ENCODE data around the gene ZMIZ1.
A peak's percentile ranks its signal among the peaks of the same experiment; 100 is the strongest.

ZMIZ1 gene

DNA sequence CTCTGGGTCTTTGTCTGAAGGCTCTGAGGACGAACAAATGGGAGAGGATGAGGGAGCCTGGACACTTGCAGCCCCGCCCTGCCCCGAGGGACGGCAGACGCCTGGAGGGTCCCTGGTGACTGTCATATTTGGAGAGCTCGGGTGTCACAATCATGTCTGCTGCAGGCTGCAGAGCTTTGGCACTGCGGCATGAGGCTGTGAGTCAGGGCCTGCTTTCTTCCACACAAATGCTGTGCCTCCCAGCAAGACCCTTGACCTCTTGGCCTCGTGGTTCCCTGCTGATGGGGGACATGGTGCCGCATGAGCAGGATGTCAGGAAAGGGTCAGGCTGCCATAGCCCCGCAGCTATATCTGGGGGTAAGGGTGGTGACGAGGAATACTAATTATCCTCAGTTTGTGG lies 213.6 kb downstream of the ZMIZ1 start:
- TF ChIP-seq, protein P1, sequence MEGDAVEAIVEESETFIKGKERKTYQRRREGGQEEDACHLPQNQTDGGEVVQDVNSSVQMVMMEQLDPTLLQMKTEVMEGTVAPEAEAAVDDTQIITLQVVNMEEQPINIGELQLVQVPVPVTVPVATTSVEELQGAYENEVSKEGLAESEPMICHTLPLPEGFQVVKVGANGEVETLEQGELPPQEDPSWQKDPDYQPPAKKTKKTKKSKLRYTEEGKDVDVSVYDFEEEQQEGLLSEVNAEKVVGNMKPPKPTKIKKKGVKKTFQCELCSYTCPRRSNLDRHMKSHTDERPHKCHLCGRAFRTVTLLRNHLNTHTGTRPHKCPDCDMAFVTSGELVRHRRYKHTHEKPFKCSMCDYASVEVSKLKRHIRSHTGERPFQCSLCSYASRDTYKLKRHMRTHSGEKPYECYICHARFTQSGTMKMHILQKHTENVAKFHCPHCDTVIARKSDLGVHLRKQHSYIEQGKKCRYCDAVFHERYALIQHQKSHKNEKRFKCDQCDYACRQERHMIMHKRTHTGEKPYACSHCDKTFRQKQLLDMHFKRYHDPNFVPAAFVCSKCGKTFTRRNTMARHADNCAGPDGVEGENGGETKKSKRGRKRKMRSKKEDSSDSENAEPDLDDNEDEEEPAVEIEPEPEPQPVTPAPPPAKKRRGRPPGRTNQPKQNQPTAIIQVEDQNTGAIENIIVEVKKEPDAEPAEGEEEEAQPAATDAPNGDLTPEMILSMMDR (conservative IDR thresholded peaks at IDR 0.05; ENCODE audit: low read depth, low read length), result no peak
- H3K27me3 ChIP-seq (ENCODE audit: insufficient read depth, low read depth), result no peaks in the 10 kb centered on the region
- no peaks in the 10 kb centered on the region for H4K20me1 ChIP-seq (ENCODE audit: insufficient read depth)
- H3K4me1 ChIP-seq (ENCODE audit: low read depth, poor library complexity, severe bottlenecking), result peaks cover 64% of the 10 kb centered on the region
- no peak overlapping the region for H3K9ac ChIP-seq
- H3K27ac ChIP-seq, result peak overlapping the region; percentile 99; the same call in 1 of the 2 replicates
- H3K36me3 ChIP-seq (ENCODE audit: insufficient read depth), result no peaks in the 10 kb centered on the region
- H3K79me2 ChIP-seq (ENCODE audit: insufficient read depth, low read depth), result 0 out of 2 replicates have a peak, but pooled peaks cover 6% of the 10 kb centered on the region
- peak overlapping the region; percentile 71; the same call in 1 of the 2 replicates for H3K4me2 ChIP-seq
- H3K4me3 ChIP-seq (IDR thresholded peaks at IDR 0.05; ENCODE audit: insufficient read depth, low read depth, low read length), result no peak overlapping the region
- no peak overlapping the region for H2AFZ ChIP-seq (ENCODE audit: low read depth)

DNA sequence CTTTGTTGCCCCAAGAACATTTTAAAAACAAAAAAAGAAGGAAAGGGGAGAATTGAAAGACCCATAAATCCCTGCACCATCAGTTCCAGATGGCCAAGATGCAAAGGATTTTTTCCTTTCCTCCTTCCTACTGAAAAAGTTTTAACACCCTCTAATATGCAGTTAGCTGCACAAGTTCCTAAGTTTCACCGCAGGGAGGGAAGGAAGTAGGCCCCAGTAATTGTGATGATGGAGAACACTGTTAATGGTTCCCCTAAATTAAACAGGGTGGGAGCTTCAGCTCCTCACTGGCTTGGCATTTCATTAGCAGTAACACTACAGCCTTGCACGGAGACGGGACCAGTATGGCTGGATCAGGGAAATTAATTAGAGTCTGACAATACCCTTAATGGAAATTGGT lies 214.8 kb downstream of the ZMIZ1 start:
- TF ChIP-seq, protein P1 (conservative IDR thresholded peaks at IDR 0.05; ENCODE audit: low read depth, low read length), result no peak
- no peak overlapping the region for H3K4me3 ChIP-seq (IDR thresholded peaks at IDR 0.05; ENCODE audit: insufficient read depth, low read depth, low read length)
- peak overlapping the region; percentile 99; the same call in 1 of the 2 replicates for H3K27ac ChIP-seq
- H3K4me1 ChIP-seq (ENCODE audit: low read depth, poor library complexity, severe bottlenecking), result peaks cover 65% of the 10 kb centered on the region
- no peak overlapping the region for H2AFZ ChIP-seq (ENCODE audit: low read depth)
- no peaks in the 10 kb centered on the region for H3K27me3 ChIP-seq (ENCODE audit: insufficient read depth, low read depth)
- no peaks in the 10 kb centered on the region for H4K20me1 ChIP-seq (ENCODE audit: insufficient read depth)
- peaks cover 6% of the 10 kb centered on the region; the same call in 1 of the 2 replicates for H3K79me2 ChIP-seq (ENCODE audit: insufficient read depth, low read depth)
- no peaks in the 10 kb centered on the region for H3K36me3 ChIP-seq (ENCODE audit: insufficient read depth)
- peak overlapping the region; percentile 71 for H3K4me2 ChIP-seq
- H3K9ac ChIP-seq, result no peak overlapping the region

DNA sequence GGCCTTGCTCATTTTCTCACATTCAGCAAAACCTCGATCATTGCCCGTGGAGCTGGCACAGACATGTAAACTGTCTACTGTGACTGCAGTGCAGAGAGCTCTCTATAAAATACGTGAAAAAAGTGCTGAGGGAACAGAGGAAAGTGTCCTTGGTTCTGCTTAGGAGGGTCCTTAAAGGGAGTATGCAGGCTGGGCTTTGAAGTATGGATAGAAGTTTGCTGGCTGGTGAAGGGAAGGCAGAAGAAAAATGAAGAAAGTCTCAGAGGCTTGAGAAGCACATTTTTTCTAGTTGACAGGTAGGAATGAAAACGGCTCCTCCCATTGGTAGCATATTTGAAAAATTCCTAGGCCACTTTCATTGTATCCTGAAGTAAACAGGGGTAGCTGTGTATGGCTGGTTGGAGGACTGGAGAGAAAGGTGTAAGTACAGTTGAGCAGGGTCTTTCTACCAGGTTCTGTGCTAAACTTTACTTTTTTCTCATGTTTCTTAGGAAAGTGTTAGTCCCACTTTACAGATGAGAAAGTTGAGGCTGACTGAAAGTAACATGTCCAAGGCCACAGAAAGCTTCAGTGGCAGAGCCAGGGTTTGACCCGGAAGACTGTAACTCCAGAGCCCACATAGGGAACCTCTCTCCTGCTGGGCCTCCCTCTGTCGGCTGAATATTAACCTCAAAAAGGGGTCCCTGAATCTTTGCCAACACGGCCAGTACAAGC lies 215.5 kb downstream of the ZMIZ1 start:
- H4K20me1 ChIP-seq (ENCODE audit: insufficient read depth), result no peaks in the 10 kb centered on the region
- H3K27ac ChIP-seq, result peak overlapping the region; percentile 99
- H3K79me2 ChIP-seq (ENCODE audit: insufficient read depth, low read depth), result peaks cover 6% of the 10 kb centered on the region; the same call in 1 of the 2 replicates
- TF ChIP-seq, protein P1 (conservative IDR thresholded peaks at IDR 0.05; ENCODE audit: low read depth, low read length), result no peak
- peaks cover 65% of the 10 kb centered on the region for H3K4me1 ChIP-seq (ENCODE audit: low read depth, poor library complexity, severe bottlenecking)
- H3K36me3 ChIP-seq (ENCODE audit: insufficient read depth), result no peaks in the 10 kb centered on the region
- no peak overlapping the region for H2AFZ ChIP-seq (ENCODE audit: low read depth)
- H3K9ac ChIP-seq, result peak overlapping the region; percentile 83; the same call in 1 of the 2 replicates
- H3K4me2 ChIP-seq, result peak overlapping the region; percentile 71
- H3K27me3 ChIP-seq (ENCODE audit: insufficient read depth, low read depth), result no peaks in the 10 kb centered on the region
- no peak overlapping the region for H3K4me3 ChIP-seq (IDR thresholded peaks at IDR 0.05; ENCODE audit: insufficient read depth, low read depth, low read length)

DNA sequence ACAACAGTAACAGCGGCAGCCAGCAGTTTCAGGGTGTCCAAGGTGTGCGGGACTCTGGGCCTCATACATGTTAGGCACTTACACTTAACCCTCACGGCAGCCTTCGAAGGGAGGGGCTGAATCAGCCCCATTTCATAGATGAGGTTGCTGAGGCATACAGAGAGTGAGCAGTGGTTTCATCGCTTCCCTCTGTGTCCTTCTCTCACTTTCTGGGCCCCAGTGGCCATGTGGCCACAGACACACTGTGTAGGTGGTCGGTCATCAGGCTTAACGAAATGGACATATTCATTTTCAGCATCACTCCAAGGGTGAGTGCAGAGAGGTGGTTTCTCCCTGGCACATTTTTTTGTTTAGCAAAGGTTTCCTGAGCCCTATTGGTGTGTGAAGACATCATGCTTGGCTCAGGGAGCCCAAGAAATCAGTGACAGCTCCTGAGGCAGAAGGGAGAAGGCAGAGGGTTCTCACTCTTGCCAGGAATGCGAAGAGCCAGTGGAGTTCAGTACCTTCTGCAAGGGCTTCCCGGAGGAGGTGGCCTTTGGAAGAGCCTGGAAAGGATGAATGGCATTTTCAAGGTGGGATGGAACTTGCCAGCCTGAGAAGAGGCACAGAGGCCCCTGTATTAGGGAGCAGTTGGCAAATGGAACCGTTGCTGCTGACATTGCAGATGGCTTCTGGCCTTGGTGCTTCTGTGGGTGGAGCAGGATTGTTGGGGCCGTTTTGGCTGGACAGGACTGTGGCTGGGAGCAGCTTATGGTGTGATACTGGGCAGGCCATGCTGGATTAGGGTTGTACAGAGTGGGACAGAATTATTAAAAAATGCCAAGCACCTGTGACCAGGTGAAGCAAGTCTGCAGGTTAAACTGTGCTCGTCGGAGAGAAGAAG lies 216.8 kb downstream of the ZMIZ1 start:
- TF ChIP-seq, protein P1 (conservative IDR thresholded peaks at IDR 0.05; ENCODE audit: low read depth, low read length), result no peak
- Histone ChIP-seq H3K36me3 (ENCODE audit: insufficient read depth) (no peaks in the 10 kb centered on the region), H2AFZ (ENCODE audit: low read depth) (peak overlapping the region; percentile 58; the same call in 1 of the 2 replicates), H3K79me2 (ENCODE audit: insufficient read depth, low read depth) (peaks cover 6% of the 10 kb centered on the region; the same call in 1 of the 2 replicates), H4K20me1 (ENCODE audit: insufficient read depth) (no peaks in the 10 kb centered on the region), H3K4me2 (peak overlapping the region; percentile 71), H3K27ac (peak overlapping the region; percentile 99), H3K4me1 (ENCODE audit: low read depth, poor library complexity, severe bottlenecking) (peaks cover 65% of the 10 kb centered on the region), H3K27me3 (ENCODE audit: insufficient read depth, low read depth) (no peaks in the 10 kb centered on the region), H3K4me3 (IDR thresholded peaks at IDR 0.05; ENCODE audit: insufficient read depth, low read depth, low read length) (no peak overlapping the region), H3K9ac (peak overlapping the region; percentile 83)

Measured in KMS-11 (cell line).